Neural cell (in vitro differentiated cells): ENCODE data around the gene CYP46A1. TPM values are rescaled to one million over a fixed set of nuclear protein-coding genes. Genes with fewer than 3 reads are reported as not detected.

ENCODE experiments used
- H2AFZ ChIP-seq: fragments of 200-600, 300-800 bp; sonication (generic), shearing (Covaris generic); 2 replicates; pipeline ENCODE4 v1.6.0; 2014; ENCODE audit warnings: low read depth, mild to moderate bottlenecking, antibody characterized with exemption, low read length, moderate library complexity
- H3F3A ChIP-seq: fragments of 200-600 bp; shearing (Covaris generic); 2 replicates; pipeline ENCODE4 v1.6.1; 2016; ENCODE audit warnings: mild to moderate bottlenecking, moderate library complexity, mixed read lengths, antibody characterized with exemption, low read length; ENCODE audit not compliant: insufficient read depth, poor library complexity, severe bottlenecking
- H3K27ac ChIP-seq: fragments of 200-600, 300-800 bp; sonication (generic), shearing (Covaris generic); 2 replicates; pipeline ENCODE4 v1.5.1; 2014; ENCODE audit warnings: mild to moderate bottlenecking, low read length, moderate library complexity
- H3K27me3 ChIP-seq: fragments of 300-800, 200-600 bp; sonication (generic), shearing (Covaris generic); 2 replicates; pipeline ENCODE4 v1.6.0; 2014; ENCODE audit warnings: mild to moderate bottlenecking, low read depth, low read length, moderate library complexity; ENCODE audit not compliant: insufficient read depth
- H3K36me3 ChIP-seq: fragments of 300-800, 200-600 bp; sonication (generic), shearing (Covaris generic); 2 replicates; pipeline ENCODE4 v1.5.1; 2014; ENCODE audit warnings: mild to moderate bottlenecking, antibody characterized with exemption, low read length, moderate library complexity; ENCODE audit not compliant: insufficient read depth
- H3K4me2 ChIP-seq: fragments of 300-800, 200-600 bp; sonication (generic), shearing (Covaris generic); 2 replicates; pipeline ENCODE4 v1.6.0; 2014; ENCODE audit warnings: mild to moderate bottlenecking, low read length
- H3K4me3 ChIP-seq: fragments of 300-800, 200-600 bp; sonication (generic), shearing (Covaris generic); 2 replicates; pipeline ENCODE4 v1.5.1; 2014; ENCODE audit warnings: mild to moderate bottlenecking, low read length, moderate library complexity
- H3K79me2 ChIP-seq: fragments of 200-600 bp; shearing (Covaris generic); replicated peaks from 2 replicates; pipeline ENCODE4 v1.6.0; 2014; ENCODE audit warnings: mild to moderate bottlenecking, low read length, moderate library complexity; ENCODE audit not compliant: insufficient read depth
- H3K9ac ChIP-seq: fragments of 300-800, 200-600 bp; sonication (generic), shearing (Covaris generic); 2 replicates; pipeline ENCODE4 v1.6.1; 2016; ENCODE audit warnings: mild to moderate bottlenecking, low read length, mixed read lengths
- H3K9me2 ChIP-seq: fragments of 200-600 bp; shearing (Covaris generic); 2 replicates; pipeline ENCODE4 v1.6.1; 2016; ENCODE audit warnings: mild to moderate bottlenecking, low read length, mixed read lengths; ENCODE audit not compliant: insufficient read depth
- H3K9me3 ChIP-seq: fragments of 200-600, 300-800 bp; sonication (generic), shearing (Covaris generic); 2 replicates; pipeline ENCODE4 v1.6.1; 2016; ENCODE audit warnings: mild to moderate bottlenecking, mixed run types, low read length, moderate library complexity, mixed read lengths
- H4K20me1 ChIP-seq: fragments of 200-600 bp; shearing (Covaris generic); 2 replicates; pipeline ENCODE4 v1.6.1; 2016; ENCODE audit warnings: mild to moderate bottlenecking, mixed run types; ENCODE audit not compliant: insufficient read depth
- CTCF ChIP-seq: fragments of 450-650 bp; IDR thresholded peaks from 2 replicates; pipeline ENCODE4 v1.5.1; 2014; ENCODE audit warnings: antibody characterized with exemption, mild to moderate bottlenecking, moderate library complexity; ENCODE audit not compliant: poor library complexity, severe bottlenecking
- EP300 ChIP-seq: fragments of 450-650 bp; conservative IDR thresholded peaks from 2 replicates; pipeline ENCODE4 v1.6.1; 2014; ENCODE audit warnings: antibody characterized with exemption, mild to moderate bottlenecking, moderate library complexity; ENCODE audit not compliant: poor library complexity, severe bottlenecking
- EZH2 ChIP-seq: fragments of 200-600, 300-800 bp; shearing (Covaris generic), sonication (generic); IDR thresholded peaks from 2 replicates; pipeline ENCODE4 v1.6.1; 2014; ENCODE audit warnings: antibody characterized with exemption, low read length, borderline replicate concordance, mild to moderate bottlenecking; ENCODE audit not compliant: insufficient read depth, poor library complexity, severe bottlenecking
- MXI1 ChIP-seq: fragments of 450-650 bp; conservative IDR thresholded peaks from 2 replicates; pipeline ENCODE4 v1.6.1; 2014; ENCODE audit warnings: antibody characterized with exemption, mild to moderate bottlenecking; ENCODE audit not compliant: poor library complexity, severe bottlenecking
- POLR2AphosphoS5 ChIP-seq: IDR thresholded peaks from 2 replicates; pipeline ENCODE4 v1.6.1; 2012
- RAD21 ChIP-seq: fragments of 450-650 bp; conservative IDR thresholded peaks from 2 replicates; pipeline ENCODE4 v1.6.1; 2014; ENCODE audit warnings: antibody characterized with exemption, mild to moderate bottlenecking, moderate library complexity
- REST ChIP-seq: IDR thresholded peaks from 2 replicates; pipeline ENCODE4 v1.6.1; 2012; ENCODE audit warnings: borderline replicate concordance
- SMC3 ChIP-seq: fragments of 450-650 bp; conservative IDR thresholded peaks from 2 replicates; pipeline ENCODE4 v1.6.1; 2014; ENCODE audit warnings: antibody characterized with exemption, mild to moderate bottlenecking, moderate library complexity; ENCODE audit not compliant: poor library complexity
- TAF1 ChIP-seq: IDR thresholded peaks from 2 replicates; pipeline ENCODE4 v1.6.1; 2012; ENCODE audit warnings: low read depth
- polyA plus RNA-seq: library from polyadenylated mRNA; depleted of rRNA; stranded (reverse); fragments of >200 nt; gene quantifications from 2 replicates; pipeline ENCODE4 v1.2.3, GENCODE V29; 2014

Gene CYP46A1
- polyA plus RNA-seq, 1 donor from 2014 or later = 5.4 TPM

- H3K79me2 ChIP-seq = no peaks in the 10 kb centered on the region
- H2AFZ ChIP-seq = no peak overlapping the region
- H3K36me3 ChIP-seq = no peaks in the 10 kb centered on the region
- no peak overlapping the region for H3K4me3 ChIP-seq
- no peaks in the 10 kb centered on the region for H3F3A ChIP-seq
- no peaks in the 10 kb centered on the region for H4K20me1 ChIP-seq
- no peak for TF ChIP-seq POLR2AphosphoS5
- TF ChIP-seq SMC3 = no peak
- TF ChIP-seq CTCF = no peak
- TF ChIP-seq REST = no peak
- no peak for TF ChIP-seq EZH2
- no peak for TF ChIP-seq TAF1
- TF ChIP-seq MXI1 = no peak
- no peak for TF ChIP-seq EP300
- TF ChIP-seq RAD21 = no peak
- no peaks in the 10 kb centered on the region for H3K27me3 ChIP-seq
- no peak overlapping the region for H3K9ac ChIP-seq
- H3K4me2 ChIP-seq = no peak overlapping the region
- no peak overlapping the region for H3K27ac ChIP-seq
- H3K9me2 ChIP-seq = no peaks in the 10 kb centered on the region
- H3K9me3 ChIP-seq = no peaks in the 10 kb centered on the region
These were observed 63.1 kb downstream of the CYP46A1 start for GRCh38 chr14:99747167-99747566.

- Histone ChIP-seq H3K79me2 (no peaks in the 10 kb centered on the region), H3K9me2 (no peaks in the 10 kb centered on the region), H3K36me3 (no peaks in the 10 kb centered on the region), H3K4me2 (no peak overlapping the region), H4K20me1 (no peaks in the 10 kb centered on the region), H3F3A (no peaks in the 10 kb centered on the region), H3K9ac (no peak overlapping the region), H3K4me3 (no peak overlapping the region), H2AFZ (no peak overlapping the region), H3K27me3 (no peaks in the 10 kb centered on the region), H3K27ac (no peak overlapping the region), H3K9me3 (no peaks in the 10 kb centered on the region)
- TF ChIP-seq EZH2 (no peak), EP300 (no peak), POLR2AphosphoS5 (no peak), TAF1 (no peak), REST (no peak), SMC3 (no peak)
These were observed 63.7 kb downstream of the CYP46A1 start for GRCh38 chr14:99747582-99748330.
